IPS DF 19.7 (cell line): Measurements from ENCODE around the gene CDK5RAP2.
A peak's percentile ranks its signal among the peaks of the same experiment; 100 is the strongest.
"Not testable (repeated sequence)": the region's sequence is repeated elsewhere in the genome, so short reads cannot be mapped to it uniquely, and the experiment has no call there.

Experiments
- DNase-seq: peaks from one replicate; pipeline ENCODE4 v3.0.0-alpha.2; 2013; ENCODE audit warnings: low read depth, low spot score

Gene CDK5RAP2

GRCh38 chr9:120545701-120546550 lies 34.0 kb downstream of the CDK5RAP2 start:
- DNase-seq, result no peak

GRCh38 chr9:120544441-120544840 lies 35.5 kb downstream of the CDK5RAP2 start:
- no peak for DNase-seq

GRCh38 chr9:120542701-120543490 lies 37.1 kb downstream of the CDK5RAP2 start:
- no peak for DNase-seq

- no peak for DNase-seq
Measured at GRCh38 chr9:120541921-120542320, 38.0 kb downstream of the CDK5RAP2 start.

- no peak for DNase-seq
Measured at GRCh38 chr9:120539951-120540350, 40.0 kb downstream of the CDK5RAP2 start.

GRCh38 chr9:120538339-120538738 lies 41.6 kb downstream of the CDK5RAP2 start:
- no peak for DNase-seq

GRCh38 chr9:120536949-120537640 lies 42.9 kb downstream of the CDK5RAP2 start:
- no peak for DNase-seq

- no peak for DNase-seq
Measured at GRCh38 chr9:120536094-120536493, 43.9 kb downstream of the CDK5RAP2 start.

- no peak for DNase-seq
Measured at GRCh38 chr9:120534266-120534665, 45.7 kb downstream of the CDK5RAP2 start.

- DNase-seq, result no peak
Measured at GRCh38 chr9:120532891-120533290, 47.1 kb downstream of the CDK5RAP2 start.

- DNase-seq, result no peak
Measured at GRCh38 chr9:120532475-120532874, 47.5 kb downstream of the CDK5RAP2 start.

- DNase-seq, result peak; percentile 15
Measured at GRCh38 chr9:120531683-120532300, 48.2 kb downstream of the CDK5RAP2 start.

- DNase-seq, result not testable (repeated sequence)
Measured at GRCh38 chr9:120530220-120530832, 49.6 kb downstream of the CDK5RAP2 start.

- DNase-seq, result peak; percentile 48
Measured at GRCh38 chr9:120528829-120529228, 51.1 kb downstream of the CDK5RAP2 start.

GRCh38 chr9:120528327-120528726 lies 51.6 kb downstream of the CDK5RAP2 start:
- DNase-seq, result no peak

- no peak for DNase-seq
Measured at GRCh38 chr9:120526534-120526933, 53.4 kb downstream of the CDK5RAP2 start.

GRCh38 chr9:120524863-120525262 lies 55.1 kb downstream of the CDK5RAP2 start:
- no peak for DNase-seq

- DNase-seq, result no peak
Measured at GRCh38 chr9:120524038-120524437, 55.9 kb downstream of the CDK5RAP2 start.

GRCh38 chr9:120522558-120522957 lies 57.4 kb downstream of the CDK5RAP2 start:
- no peak for DNase-seq

- no peak for DNase-seq
Measured at GRCh38 chr9:120522032-120522431, 57.9 kb downstream of the CDK5RAP2 start.

GRCh38 chr9:120521101-120521500 lies 58.9 kb downstream of the CDK5RAP2 start:
- DNase-seq, result no peak
